Lung (tissue), 12 donors: ENCODE data around the gene ANAPC13. TPM values are rescaled to one million over a fixed set of nuclear protein-coding genes. Genes with fewer than 3 reads are reported as not detected.

Experiments
- ATAC-seq: fragments of 200-7000 bp; cut with Tn5 transposase; one replicate; pipeline ENCODE4 v1.9.1; 2020; ENCODE audit warnings: moderate number of reproducible peaks; ENCODE audit not compliant: insufficient read depth, low FRiP score
- DNase-seq, 3 donors: peaks; one replicate each; pipeline ENCODE4 v3.0.0-alpha.2; 2013 to 2017
- H3K27ac ChIP-seq, 2 donors: one replicate each; pipeline ENCODE4 v1.5.1; 2013; ENCODE audit warnings: mild to moderate bottlenecking in 2 of 2, moderate library complexity in 2 of 2, control low read depth in 1 of 2, inconsistent platforms in 1 of 2, low read depth in 1 of 2, low read length in 1 of 2
- H3K27me3 ChIP-seq, 3 donors: one replicate each; pipeline ENCODE4 v1.5.1; 2013; ENCODE audit warnings: low read length in 2 of 3; ENCODE audit not compliant: control insufficient read depth in 3 of 3, insufficient read depth in 3 of 3
- H3K36me3 ChIP-seq, 4 donors: one replicate each; pipeline ENCODE4 v1.5.1; 2013; ENCODE audit warnings: low read length in 4 of 4, mild to moderate bottlenecking in 1 of 4, moderate library complexity in 1 of 4; ENCODE audit not compliant: control insufficient read depth in 4 of 4, insufficient read depth in 4 of 4
- H3K4me1 ChIP-seq, 5 donors: one replicate each; pipeline ENCODE4 v1.5.1; 2013; ENCODE audit warnings: low read length in 5 of 5, mild to moderate bottlenecking in 2 of 5, moderate library complexity in 1 of 5; ENCODE audit not compliant: control insufficient read depth in 5 of 5, insufficient read depth in 5 of 5
- H3K4me3 ChIP-seq: one replicate; pipeline ENCODE4 v1.5.1; 2013; ENCODE audit warnings: mild to moderate bottlenecking, control low read depth, moderate library complexity
- H3K9ac ChIP-seq, 2 donors: one replicate each; pipeline ENCODE4 v1.5.1; 2013; ENCODE audit warnings: low read length in 2 of 2, control low read depth in 1 of 2; ENCODE audit not compliant: insufficient read depth in 1 of 2
- H3K9me3 ChIP-seq, 4 donors: one replicate each; pipeline ENCODE4 v1.5.1; 2013; ENCODE audit warnings: low read length in 3 of 4, mild to moderate bottlenecking in 1 of 4, moderate library complexity in 1 of 4; ENCODE audit not compliant: control insufficient read depth in 4 of 4, insufficient read depth in 3 of 4
- WGBS, 2 donors: extraction: QIAGEN DNeasy Blood & Tissue Kit; methylation state at CpG; one replicate each; pipeline ENCODE4 v1.1.7; 2013; 5-methylcytosine and 5-hydroxymethylcytosine counted together
- polyA plus RNA-seq, 2 donors: library from polyadenylated mRNA; stranded (reverse); fragments of 200-250 nt; gene quantifications; one replicate each; pipeline ENCODE4 v1.2.1, GENCODE V29; 2013
- total RNA-seq, 2 donors: library from RNA; depleted of rRNA in 1 of 2; stranded (reverse); fragments of >200 nt in 1 of 2; gene quantifications; one replicate each; pipeline ENCODE4 v1.2.1, GENCODE V29; 2014 to 2021
- TF ChIP-seq, protein P1 (sequence below): IDR thresholded peaks from 2 replicates; pipeline ENCODE4 v1.5.1; 2012; ENCODE audit warnings: mild to moderate bottlenecking; ENCODE audit errors: control extremely low read depth, extremely low read depth
- donor health status: control.
- donor health status: control.
- donor health status: Bipolar disorder and iron deficiency.
- donor health status: healthy.
- donor health status: DM: yes; HTN: yes; CAD: no.

ANAPC13 gene
- total and polyA plus RNA-seq, 4 donors = 36.9 to 85.2 (median 63.1) TPM

- TF ChIP-seq, protein P1, sequence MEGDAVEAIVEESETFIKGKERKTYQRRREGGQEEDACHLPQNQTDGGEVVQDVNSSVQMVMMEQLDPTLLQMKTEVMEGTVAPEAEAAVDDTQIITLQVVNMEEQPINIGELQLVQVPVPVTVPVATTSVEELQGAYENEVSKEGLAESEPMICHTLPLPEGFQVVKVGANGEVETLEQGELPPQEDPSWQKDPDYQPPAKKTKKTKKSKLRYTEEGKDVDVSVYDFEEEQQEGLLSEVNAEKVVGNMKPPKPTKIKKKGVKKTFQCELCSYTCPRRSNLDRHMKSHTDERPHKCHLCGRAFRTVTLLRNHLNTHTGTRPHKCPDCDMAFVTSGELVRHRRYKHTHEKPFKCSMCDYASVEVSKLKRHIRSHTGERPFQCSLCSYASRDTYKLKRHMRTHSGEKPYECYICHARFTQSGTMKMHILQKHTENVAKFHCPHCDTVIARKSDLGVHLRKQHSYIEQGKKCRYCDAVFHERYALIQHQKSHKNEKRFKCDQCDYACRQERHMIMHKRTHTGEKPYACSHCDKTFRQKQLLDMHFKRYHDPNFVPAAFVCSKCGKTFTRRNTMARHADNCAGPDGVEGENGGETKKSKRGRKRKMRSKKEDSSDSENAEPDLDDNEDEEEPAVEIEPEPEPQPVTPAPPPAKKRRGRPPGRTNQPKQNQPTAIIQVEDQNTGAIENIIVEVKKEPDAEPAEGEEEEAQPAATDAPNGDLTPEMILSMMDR = no peak
- Histone ChIP-seq H3K9me3 (no peaks in the 10 kb centered on the region), H3K4me3 (no peak overlapping the region), H3K27ac (no peak overlapping the region), H3K4me1 (no peaks in the 10 kb centered on the region), H3K36me3 (no peaks in the 10 kb centered on the region), H3K9ac (no peak overlapping the region), H3K27me3 (peaks cover 0 to 2% (median 0%) of the 10 kb centered on the region in 3 donors)
- DNase-seq = no peak
- WGBS, 2 donors = 75 to 80% methylated on average over 4 of the region's 4 CpGs
- no peak for ATAC-seq
These were observed 54.8 kb downstream of the ANAPC13 start for GRCh38 chr3:134430950-134431445.

DNA sequence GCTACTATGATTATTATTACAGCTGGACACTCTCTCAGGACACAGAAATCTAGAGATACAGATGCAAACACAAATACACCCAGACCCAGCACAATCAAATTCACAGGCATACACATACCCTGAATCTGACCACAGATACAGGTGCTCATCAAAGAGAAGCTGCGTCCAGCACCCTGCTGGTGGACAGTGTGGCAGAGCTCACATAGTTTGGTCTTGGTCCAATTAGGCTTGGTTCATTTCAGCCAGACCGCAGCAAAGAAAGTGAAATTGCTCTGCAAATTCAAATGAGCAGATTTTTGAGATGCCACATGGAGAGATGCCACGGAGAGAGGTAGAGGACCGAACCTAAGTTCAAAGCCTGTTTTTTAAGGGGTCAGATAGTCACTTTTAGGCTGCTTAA lies 55.6 kb downstream of the ANAPC13 start:
- no peaks in the 10 kb centered on the region for H3K4me1 ChIP-seq
- ATAC-seq = no peak
- no peak overlapping the region for H3K9ac ChIP-seq

DNA sequence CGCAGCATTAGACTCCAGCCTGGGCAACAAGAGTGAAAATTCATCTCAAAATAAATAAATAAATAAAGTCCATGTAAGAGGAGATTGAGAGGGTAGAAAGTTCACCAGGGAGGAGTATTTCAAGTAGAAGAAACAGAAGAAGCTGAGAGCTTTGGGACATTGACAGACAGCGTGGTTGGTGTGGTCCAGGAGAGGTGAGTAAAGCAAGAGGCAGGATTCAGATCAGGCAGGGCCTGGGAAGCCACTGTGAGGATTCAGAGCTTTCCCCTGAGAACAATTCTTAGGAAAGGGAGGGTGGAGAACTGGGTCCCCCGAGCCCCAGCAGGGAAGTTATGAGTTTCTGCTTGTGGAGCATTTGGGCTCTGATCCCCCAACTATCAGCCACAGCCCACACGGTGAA lies 57.4 kb downstream of the ANAPC13 start:
- Histone ChIP-seq H3K9ac (no peak overlapping the region), H3K27me3 (peaks cover 0 to 2% (median 0%) of the 10 kb centered on the region in 3 donors), H3K9me3 (no peaks in the 10 kb centered on the region), H3K4me1 (no peaks in the 10 kb centered on the region), H3K4me3 (no peak overlapping the region), H3K27ac (no peak overlapping the region), H3K36me3 (no peaks in the 10 kb centered on the region)
- TF ChIP-seq, protein P1 = no peak
- ATAC-seq (no peak), DNase-seq (no peak)
- 88 to 89% methylated on average over 4 of the region's 4 CpGs for WGBS, 2 donors

More for the DNA sequence above, 55.6 kb downstream of the ANAPC13 start:
- 88% methylated on average over 4 of the region's 4 CpGs for WGBS, 2 donors
- H3K4me3 ChIP-seq = no peak overlapping the region
- H3K9me3 ChIP-seq = no peaks in the 10 kb centered on the region
- DNase-seq = no peak
- H3K36me3 ChIP-seq = no peaks in the 10 kb centered on the region
- H3K27ac ChIP-seq = no peak overlapping the region
- TF ChIP-seq, protein P1 = no peak
- peaks cover 0 to 2% (median 0%) of the 10 kb centered on the region in 3 donors for H3K27me3 ChIP-seq

Other genes starting within 250 kb of the ANAPC13 start
- gene RYK, start 235.1 kb downstream of the ANAPC13 start, total RNA-seq = 100 to 1,000 TPM in 1 of 2 donors, 10 to 100 TPM in 1; 35.8 to 132 TPM
- 10 to 100 TPM; 22.1 to 22.2 TPM for gene RYK, start 235.1 kb downstream of the ANAPC13 start, polyA plus RNA-seq
- gene AMOTL2, start 111.5 kb downstream of the ANAPC13 start, total RNA-seq = 100 to 1,000 TPM; 122 to 129 TPM
- 10 to 100 TPM; 27.4 to 30.1 TPM for gene AMOTL2, start 111.5 kb downstream of the ANAPC13 start, polyA plus RNA-seq
- gene CEP63, start 72 bp upstream of the ANAPC13 start, total RNA-seq = 10 to 100 TPM; 18.8 to 50.1 TPM
- 10 to 100 TPM; 12.4 to 17.6 TPM for gene CEP63, start 72 bp upstream of the ANAPC13 start, polyA plus RNA-seq
- gene KY, start 165.0 kb upstream of the ANAPC13 start, total RNA-seq = under 1 TPM; 0.06 to 0.15 TPM
- gene KY, start 165.0 kb upstream of the ANAPC13 start, polyA plus RNA-seq = under 1 TPM in 1 of 2 donors, not detected in 1; 0.21 TPM